Measurements from ENCODE around the gene SLC6A17. TPM values are rescaled to one million over a fixed set of nuclear protein-coding genes. Genes with fewer than 3 reads are reported as not detected.

The SLC6A17 gene
- total and polyA plus RNA-seq, 10 donors = under 0.01 to 0.02 TPM; not detected in 8

DNA sequence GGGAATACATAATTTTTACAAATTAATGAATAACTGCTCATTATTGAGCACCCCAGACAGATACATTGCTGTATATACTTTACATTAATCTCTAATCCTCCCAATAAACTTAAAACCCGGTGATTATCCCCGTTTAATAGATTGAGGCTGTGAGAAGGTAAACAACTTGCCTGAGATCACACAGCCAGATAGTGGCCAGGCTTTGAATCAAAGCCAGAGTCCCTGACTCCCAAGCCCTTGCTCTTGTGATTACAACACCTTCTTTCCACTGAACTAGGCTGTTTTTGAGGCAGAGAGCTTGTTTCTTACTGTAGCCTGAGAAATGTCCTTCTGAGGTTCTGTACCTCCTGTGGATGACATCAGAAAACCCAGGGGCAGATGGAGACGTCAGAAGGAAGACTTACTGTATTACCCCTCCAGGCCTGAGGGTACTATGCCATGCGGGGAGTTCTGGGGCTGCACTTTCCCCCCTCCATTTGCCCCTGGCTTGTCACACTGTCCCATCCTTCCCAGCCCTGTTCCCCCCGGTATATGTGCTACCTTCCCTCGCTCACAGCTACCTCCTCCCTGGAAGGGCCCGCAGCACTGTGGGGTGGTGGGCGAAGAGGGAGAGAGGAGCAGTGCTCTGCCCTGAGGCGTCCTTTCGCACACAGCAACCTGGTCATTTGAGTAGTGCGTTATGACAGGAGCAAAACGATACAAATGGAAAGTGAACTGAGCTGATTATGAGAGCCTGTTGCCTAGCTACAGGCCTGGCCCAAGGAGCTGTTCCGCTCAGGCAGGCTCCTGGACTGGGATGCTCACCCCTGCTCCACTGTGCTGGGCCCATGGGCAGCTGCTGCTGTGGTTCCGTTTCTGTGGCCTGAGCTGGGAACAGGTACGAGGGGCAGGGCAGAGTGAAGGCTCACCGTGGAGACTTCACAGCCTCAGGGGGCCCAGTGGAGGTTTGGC, 64.4 kb downstream of the SLC6A17 start:
- Histone ChIP-seq H3K27me3 (replicated peaks in 1 of 7) (peaks cover 0 to 22% (median 5%) of the 10 kb centered on the region in 7 donors), H3K4me1 (peaks cover 35 to 76% (median 58%) of the 10 kb centered on the region in 6 donors), H3K9me3 (no peaks in the 10 kb centered on the region), H3K4me3 (no peak overlapping the region), H3K27ac (peak overlapping the region in 5 of 8 donors; percentile 27 to 55 (median 46)), H3K36me3 (peaks cover 0 to 12% (median 0%) of the 10 kb centered on the region in 6 donors)
- intact Hi-C loops (cut with DNase I; ENCODE audit: low total_unique reads) = no loop called here
- no peak for TF ChIP-seq POLR2A (IDR thresholded peaks at IDR 0.05)
- no peak for TF ChIP-seq POLR2AphosphoS5 (IDR thresholded peaks at IDR 0.05)
- TF ChIP-seq, protein P1, sequence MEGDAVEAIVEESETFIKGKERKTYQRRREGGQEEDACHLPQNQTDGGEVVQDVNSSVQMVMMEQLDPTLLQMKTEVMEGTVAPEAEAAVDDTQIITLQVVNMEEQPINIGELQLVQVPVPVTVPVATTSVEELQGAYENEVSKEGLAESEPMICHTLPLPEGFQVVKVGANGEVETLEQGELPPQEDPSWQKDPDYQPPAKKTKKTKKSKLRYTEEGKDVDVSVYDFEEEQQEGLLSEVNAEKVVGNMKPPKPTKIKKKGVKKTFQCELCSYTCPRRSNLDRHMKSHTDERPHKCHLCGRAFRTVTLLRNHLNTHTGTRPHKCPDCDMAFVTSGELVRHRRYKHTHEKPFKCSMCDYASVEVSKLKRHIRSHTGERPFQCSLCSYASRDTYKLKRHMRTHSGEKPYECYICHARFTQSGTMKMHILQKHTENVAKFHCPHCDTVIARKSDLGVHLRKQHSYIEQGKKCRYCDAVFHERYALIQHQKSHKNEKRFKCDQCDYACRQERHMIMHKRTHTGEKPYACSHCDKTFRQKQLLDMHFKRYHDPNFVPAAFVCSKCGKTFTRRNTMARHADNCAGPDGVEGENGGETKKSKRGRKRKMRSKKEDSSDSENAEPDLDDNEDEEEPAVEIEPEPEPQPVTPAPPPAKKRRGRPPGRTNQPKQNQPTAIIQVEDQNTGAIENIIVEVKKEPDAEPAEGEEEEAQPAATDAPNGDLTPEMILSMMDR (IDR thresholded peaks at IDR 0.05 in 8 of 11, conservative IDR thresholded peaks at IDR 0.05 in 3 of 11) = no peak
- 70 to 83% (median 73%) methylated on average over 15 to 16 of the region's 16 CpGs for WGBS, 5 donors
- no peak for DNase-seq

DNA sequence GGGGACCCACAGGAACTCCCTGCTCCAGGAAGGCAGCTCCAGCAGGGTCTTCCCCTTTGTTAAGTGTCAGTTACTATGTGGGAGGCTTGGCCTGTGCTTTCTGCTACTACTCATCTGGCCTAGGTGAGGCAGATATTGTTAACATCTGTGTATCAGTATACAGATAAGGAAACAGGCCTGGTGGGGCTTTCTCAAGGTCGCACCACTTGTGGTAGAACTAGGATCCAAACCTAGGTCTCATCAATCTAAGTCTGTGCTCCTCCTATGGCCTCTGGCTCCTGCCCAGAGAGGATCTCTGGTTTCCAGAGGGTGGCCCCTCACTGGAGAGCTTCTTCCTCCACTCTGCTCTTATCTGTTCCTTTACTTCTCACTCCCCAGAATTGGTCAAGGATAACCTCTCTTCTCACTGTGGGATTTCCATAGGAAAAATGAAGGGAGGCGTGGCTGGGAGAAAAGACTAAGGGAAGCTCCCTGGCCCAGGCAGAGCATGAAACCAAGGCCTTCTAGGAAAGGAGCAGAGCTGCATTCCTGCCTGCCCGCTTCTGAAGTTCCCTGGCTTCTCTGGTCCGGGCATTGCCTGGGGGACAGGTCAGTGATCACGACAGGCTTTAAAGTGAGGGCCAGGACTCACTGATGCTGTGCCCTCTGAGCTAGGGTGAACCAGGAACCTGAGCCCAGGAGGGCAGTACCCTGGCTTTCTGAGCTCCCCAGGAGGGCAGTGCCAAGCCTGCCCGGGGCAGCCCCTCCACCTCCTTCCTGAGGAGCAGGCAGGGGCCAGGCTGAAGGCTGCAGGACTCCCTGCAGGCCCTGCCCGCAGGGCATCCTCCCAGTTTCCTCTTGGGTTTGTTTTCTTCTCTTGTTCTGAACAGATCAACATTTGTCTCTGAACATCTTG, 65.6 kb downstream of the SLC6A17 start:
- peak overlapping the region in 6 of 8 donors; percentile 27 to 55 (median 45) for H3K27ac ChIP-seq
- peaks cover 34 to 70% (median 55%) of the 10 kb centered on the region in 6 donors for H3K4me1 ChIP-seq
- TF ChIP-seq, protein P1 (IDR thresholded peaks at IDR 0.05 in 8 of 11, conservative IDR thresholded peaks at IDR 0.05 in 3 of 11) = no peak
- no peak for TF ChIP-seq POLR2A (IDR thresholded peaks at IDR 0.05)
- WGBS, 5 donors = 63 to 79% (median 75%) methylated on average over 7 of the region's 7 CpGs
- peaks cover 0 to 12% (median 0%) of the 10 kb centered on the region in 6 donors for H3K36me3 ChIP-seq
- DNase-seq = no peak
- H3K27me3 ChIP-seq (replicated peaks in 1 of 7) = peaks cover 0 to 19% (median 5%) of the 10 kb centered on the region in 7 donors
- H3K4me3 ChIP-seq = peak overlapping the region in 1 of 8 donors; percentile 6
- intact Hi-C loops (cut with DNase I; ENCODE audit: low total_unique reads) = no loop called here
- H3K9me3 ChIP-seq = no peaks in the 10 kb centered on the region

DNA sequence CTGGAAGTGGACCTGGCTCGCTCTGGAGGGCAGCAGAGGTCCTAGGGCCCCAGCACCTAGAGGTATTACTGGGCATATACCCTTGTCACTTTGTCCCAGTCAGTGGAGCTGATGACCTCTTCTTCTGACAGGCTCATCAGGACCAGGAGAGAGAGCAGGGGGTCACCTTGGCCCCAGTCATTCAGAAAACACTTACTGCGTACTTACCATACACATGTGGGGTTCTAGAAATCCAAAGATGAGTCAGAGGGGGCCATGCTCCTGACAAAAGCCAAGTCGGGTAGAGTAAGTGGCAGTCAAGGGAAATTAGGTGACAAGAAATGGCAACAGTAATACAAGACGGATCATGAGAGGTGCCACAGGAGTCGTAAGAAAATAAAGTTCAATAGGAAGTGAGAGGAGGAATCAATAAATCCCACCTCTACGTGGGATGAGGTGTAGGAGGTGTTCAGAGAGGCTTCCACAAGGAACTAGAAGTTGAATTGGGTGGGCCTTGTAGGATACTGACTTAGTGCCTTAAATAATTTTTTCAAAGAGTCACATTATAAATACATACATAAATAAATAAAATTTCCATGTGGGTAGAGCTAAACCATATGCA, 66.7 kb downstream of the SLC6A17 start:
- Histone ChIP-seq H3K36me3 (peaks cover 0 to 22% (median 0%) of the 10 kb centered on the region in 6 donors), H3K9me3 (no peaks in the 10 kb centered on the region), H3K4me1 (peaks cover 28 to 59% (median 44%) of the 10 kb centered on the region in 6 donors), H3K27ac (peak overlapping the region in 2 of 8 donors; percentile 55), H3K4me3 (no peak overlapping the region), H3K27me3 (replicated peaks in 1 of 7) (peaks cover 0 to 8% (median 0%) of the 10 kb centered on the region in 7 donors)
- 74 to 86% (median 77%) methylated on average over 6 of the region's 6 CpGs for WGBS, 5 donors
- intact Hi-C loops (cut with DNase I; ENCODE audit: low total_unique reads) = no loop called here
- DNase-seq = no peak
- TF ChIP-seq POLR2A (IDR thresholded peaks at IDR 0.05) = no peak
- no peak for TF ChIP-seq POLR2AphosphoS5 (IDR thresholded peaks at IDR 0.05)
- TF ChIP-seq, protein P1 (IDR thresholded peaks at IDR 0.05 in 8 of 11, conservative IDR thresholded peaks at IDR 0.05 in 3 of 11) = no peak
